SK-N-SH (cell line): ENCODE results near the gene ZNF487. TPM values are rescaled to one million over a fixed set of nuclear protein-coding genes. Genes with fewer than 3 reads are reported as not detected.

ENCODE experiments used
- CTCF ChIA-PET: fragments of 300-600, 350-600 bp; formaldehyde crosslinking; extraction: SDS; loops from one replicate; lab custom pipeline; 2021; lab: Yijun Ruan, JAX
- POLR2A ChIA-PET: fragments of 350-600 bp; sonication (Branson Sonifier 250); formaldehyde crosslinking; extraction: SDS; loops from one replicate; lab custom pipeline; 2020; ENCODE audit warnings: antibody characterized with exemption, inconsistent platforms; lab: Yijun Ruan, JAX
- DNase-seq: peaks from one replicate; pipeline ENCODE4 v3.0.0; 2012
- H2AFZ ChIP-seq: fragments of 200-600 bp; sonication (generic); 2 replicates; pipeline ENCODE4 v1.8.1; 2016; ENCODE audit warnings: antibody characterized with exemption, mild to moderate bottlenecking, low read depth
- H3F3A ChIP-seq: fragments of 200-600 bp; sonication (generic); replicated peaks from 2 replicates; pipeline ENCODE3; 2016; ENCODE audit warnings: antibody characterized with exemption, mild to moderate bottlenecking; ENCODE audit not compliant: insufficient read depth
- H3K27ac ChIP-seq, 2 experiments: fragments of 200-500 bp in 1 of 2; fragments of 200-600 bp in 1 of 2; sonication (Bioruptor generic) in 1 of 2; sonication (generic), shearing (Covaris generic) in 1 of 2; 2 replicates each; pipeline versions ENCODE4 v1.5.1 to v1.6.1; 2014 to 2016; ENCODE audit warnings: low read depth in 2 of 2, inconsistent platforms in 1 of 2, low read length in 1 of 2, mild to moderate bottlenecking in 1 of 2, mixed read lengths in 1 of 2
- H3K27me3 ChIP-seq: fragments of 200-600 bp; sonication (generic), shearing (Covaris generic); 2 replicates; pipeline ENCODE4 v1.6.1; 2016; ENCODE audit warnings: mixed run types; ENCODE audit not compliant: insufficient read depth
- H3K36me3 ChIP-seq, 2 experiments: fragments of 200-500 bp in 1 of 2; fragments of 200-600 bp in 1 of 2; sonication (Bioruptor generic) in 1 of 2; sonication (generic) in 1 of 2; replicated peaks in 1 of 2; 2 replicates each; pipeline versions ENCODE3 to v1.5.1; 2014 to 2016; ENCODE audit warnings: low read length in 1 of 2, mild to moderate bottlenecking in 1 of 2; ENCODE audit not compliant: insufficient read depth in 2 of 2, control insufficient read depth in 1 of 2
- H3K4me1 ChIP-seq, 2 experiments: fragments of 200-500 bp in 1 of 2; fragments of 200-600 bp in 1 of 2; sonication (Bioruptor generic) in 1 of 2; sonication (generic), shearing (Covaris generic) in 1 of 2; 2 replicates each; pipeline versions ENCODE4 v1.5.1 to v1.6.1; 2014 to 2016; ENCODE audit warnings: low read depth in 1 of 2, low read length in 1 of 2, mixed run types in 1 of 2; ENCODE audit not compliant: insufficient read depth in 2 of 2, control insufficient read depth in 1 of 2
- H3K4me2 ChIP-seq: fragments of 200-600 bp; sonication (generic), shearing (Covaris generic); 2 replicates; pipeline ENCODE4 v1.6.1; 2017; ENCODE audit warnings: mixed run types
- H3K4me3 ChIP-seq, 2 experiments: fragments of 200-500 bp in 1 of 2; fragments of 200-600 bp in 1 of 2; sonication (Bioruptor generic) in 1 of 2; sonication (generic), shearing (Covaris generic) in 1 of 2; 2 replicates each; pipeline versions ENCODE4 v1.5.1 to v1.8.1; 2014 to 2016; ENCODE audit warnings: low read depth in 2 of 2, inconsistent platforms in 1 of 2, low read length in 1 of 2, mild to moderate bottlenecking in 1 of 2, mixed read lengths in 1 of 2, moderate library complexity in 1 of 2
- H3K79me2 ChIP-seq: fragments of 200-600 bp; sonication (generic); 2 replicates; pipeline ENCODE4 v1.8.1; 2017; ENCODE audit warnings: mild to moderate bottlenecking; ENCODE audit not compliant: insufficient read depth
- H3K9ac ChIP-seq: fragments of 200-600 bp; sonication (generic); 2 replicates; pipeline ENCODE4 v1.6.1; 2017; ENCODE audit warnings: mixed run types
- H3K9me2 ChIP-seq: fragments of 200-600 bp; sonication (generic); 2 replicates; pipeline ENCODE4 v1.6.1; 2017; ENCODE audit warnings: mixed run types
- H3K9me3 ChIP-seq: fragments of 200-600 bp; sonication (generic); 2 replicates; pipeline ENCODE4 v1.6.1; 2017; ENCODE audit warnings: mixed run types, mild to moderate bottlenecking, moderate library complexity
- H4K20me1 ChIP-seq: fragments of 200-600 bp; sonication (generic); 2 replicates; pipeline ENCODE4 v1.6.1; 2017; ENCODE audit warnings: mild to moderate bottlenecking, mixed run types; ENCODE audit not compliant: insufficient read depth
- EZH2phosphoT487 ChIP-seq: fragments of 200-600 bp; sonication (generic); IDR thresholded peaks from 2 replicates; pipeline ENCODE4 v1.6.1; 2017; ENCODE audit warnings: low read depth, mixed run types, mild to moderate bottlenecking, antibody characterized with exemption, moderate library complexity, borderline replicate concordance
- FOSL2 ChIP-seq: IDR thresholded peaks from 2 replicates; pipeline ENCODE4 v1.4.0; 2012; ENCODE audit warnings: low read depth, mild to moderate bottlenecking, moderate library complexity, borderline replicate concordance
- FOXJ3 ChIP-seq: sonication (generic); formaldehyde crosslinking; IDR thresholded peaks from 2 replicates; pipeline ENCODE4 v1.5.1; 2020; ENCODE audit warnings: mild to moderate bottlenecking, missing genetic modification reagents
- FOXM1 ChIP-seq: IDR thresholded peaks from 2 replicates; pipeline ENCODE4 v1.4.0; 2012; ENCODE audit warnings: low read depth, mild to moderate bottlenecking
- GABPA ChIP-seq: IDR thresholded peaks from 2 replicates; pipeline ENCODE4 v1.4.0; 2012; ENCODE audit warnings: low read depth, mild to moderate bottlenecking
- JUND ChIP-seq: IDR thresholded peaks from 2 replicates; pipeline ENCODE4 v1.4.0; 2012
- MAX ChIP-seq: IDR thresholded peaks from 2 replicates; pipeline ENCODE4 v1.4.0; 2012; ENCODE audit warnings: low read depth
- MXI1 ChIP-seq: IDR thresholded peaks from 2 replicates; pipeline ENCODE4 v1.6.1; 2012; ENCODE audit warnings: mild to moderate bottlenecking, low read depth, low read length, improper control_type of control experiment
- PBX3 ChIP-seq: IDR thresholded peaks from 2 replicates; pipeline ENCODE4; 2012
- POLR2AphosphoS5 ChIP-seq: IDR thresholded peaks from 2 replicates; pipeline ENCODE4 v1.6.1; 2012; ENCODE audit warnings: low read depth, low read length
- RCOR1 ChIP-seq: fragments of 150-350 bp; IDR thresholded peaks from 2 replicates; pipeline ENCODE4 v1.6.1; 2017; ENCODE audit warnings: antibody characterized with exemption, low read length
- RXRA ChIP-seq: IDR thresholded peaks from 2 replicates; pipeline ENCODE4 v1.4.0; 2012; ENCODE audit warnings: low read depth, mild to moderate bottlenecking, borderline replicate concordance
- SMC3 ChIP-seq: IDR thresholded peaks from 2 replicates; pipeline ENCODE4 v1.6.1; 2012; ENCODE audit warnings: low read depth, low read length, improper control_type of control experiment
- TEAD4 ChIP-seq: IDR thresholded peaks from 2 replicates; pipeline ENCODE4 v1.4.0; 2012; ENCODE audit warnings: mild to moderate bottlenecking, borderline replicate concordance; ENCODE audit not compliant: insufficient read depth
- USF1 ChIP-seq: IDR thresholded peaks from 2 replicates; pipeline ENCODE4 v1.4.0; 2012; ENCODE audit warnings: low read depth, borderline replicate concordance
- USF2 ChIP-seq: fragments of 150-350 bp; IDR thresholded peaks from 2 replicates; pipeline ENCODE4 v1.6.1; 2017; ENCODE audit warnings: antibody characterized with exemption, low read length, low read depth, borderline replicate concordance
- WGBS: methylation state at CpG from one replicate; pipeline ENCODE4 v1.1.6; 2017; ENCODE audit warnings: low lambda C conversion rate; 5-methylcytosine and 5-hydroxymethylcytosine counted together
- polyA plus RNA-seq, 3 experiments: library from polyadenylated mRNA; depleted of rRNA; stranded (reverse); fragments of >200 nt; gene quantifications; 2 replicates each; pipeline ENCODE4 v1.2.3, GENCODE V29; 2012

The ZNF487 gene
- polyA plus RNA-seq, 1 of the 3 experiments (the other 2 are of a cell fraction) = 2.7 TPM

GRCh38 chr10:43448742-43449141 lies 11.8 kb downstream of the ZNF487 start:
- Histone ChIP-seq H3K27me3 (no peaks in the 10 kb centered on the region), H3K27ac (no peak overlapping the region), H3K9me2 (no peaks in the 10 kb centered on the region), H3K9ac (no peak overlapping the region), H4K20me1 (no peaks in the 10 kb centered on the region), H3F3A (no peaks in the 10 kb centered on the region)
- no peak for TF ChIP-seq MAX
- no peak for TF ChIP-seq FOXJ3 (CRISPR knock-in tag)
- no peak for TF ChIP-seq USF1
- no peak for TF ChIP-seq PBX3
- TF ChIP-seq GABPA = no peak
- TF ChIP-seq EZH2phosphoT487 = no peak
- TF ChIP-seq TEAD4 = no peak
- TF ChIP-seq FOSL2 = no peak
- TF ChIP-seq JUND = no peak
- TF ChIP-seq USF2 = no peak
- no peak for TF ChIP-seq RXRA
- TF ChIP-seq RCOR1 = no peak
- no peak for TF ChIP-seq SMC3
- TF ChIP-seq FOXM1 = no peak
- TF ChIP-seq POLR2AphosphoS5 = no peak
- TF ChIP-seq MXI1 = no peak
- TF ChIP-seq, all 33 proteins: peak for 0
- 93% methylated on average over 2 of the region's 2 CpGs for WGBS
- Histone ChIP-seq H3K9me3 (no peaks in the 10 kb centered on the region), H3K36me3 (peaks cover 0 to 9% of the 10 kb centered on the region in 2 experiments), H3K4me1 (no peaks in the 10 kb centered on the region), H2AFZ (no peak overlapping the region), H3K4me2 (no peak overlapping the region), H3K79me2 (peaks cover 4% of the 10 kb centered on the region; the same call in 1 of the 2 replicates), H3K4me3 (no peak overlapping the region)
- CTCF ChIA-PET = interaction anchor here (0.6 to 1.2 kb wide), 2 partner anchors 12 to 1021 kb away, joined by 3 read pairs; partner anchors contain the start of gene ZNF487
- POLR2A ChIA-PET = no interaction called here
- DNase-seq = no peak
